ENCODE results near the gene CLSTN1.
A peak's percentile ranks its signal among the peaks of the same experiment; 100 is the strongest.

Gene CLSTN1

GRCh38 chr1:9730096-9730901 is 93.5 kb downstream of the CLSTN1 start:
- no peak for DNase-seq (ENCODE audit: low spot score)

GRCh38 chr1:9729523-9729922 is 94.2 kb downstream of the CLSTN1 start:
- DNase-seq (ENCODE audit: low spot score): no peak

- DNase-seq (ENCODE audit: low spot score): no peak
Measured at GRCh38 chr1:9728451-9729295, 95.1 kb downstream of the CLSTN1 start.

DNA sequence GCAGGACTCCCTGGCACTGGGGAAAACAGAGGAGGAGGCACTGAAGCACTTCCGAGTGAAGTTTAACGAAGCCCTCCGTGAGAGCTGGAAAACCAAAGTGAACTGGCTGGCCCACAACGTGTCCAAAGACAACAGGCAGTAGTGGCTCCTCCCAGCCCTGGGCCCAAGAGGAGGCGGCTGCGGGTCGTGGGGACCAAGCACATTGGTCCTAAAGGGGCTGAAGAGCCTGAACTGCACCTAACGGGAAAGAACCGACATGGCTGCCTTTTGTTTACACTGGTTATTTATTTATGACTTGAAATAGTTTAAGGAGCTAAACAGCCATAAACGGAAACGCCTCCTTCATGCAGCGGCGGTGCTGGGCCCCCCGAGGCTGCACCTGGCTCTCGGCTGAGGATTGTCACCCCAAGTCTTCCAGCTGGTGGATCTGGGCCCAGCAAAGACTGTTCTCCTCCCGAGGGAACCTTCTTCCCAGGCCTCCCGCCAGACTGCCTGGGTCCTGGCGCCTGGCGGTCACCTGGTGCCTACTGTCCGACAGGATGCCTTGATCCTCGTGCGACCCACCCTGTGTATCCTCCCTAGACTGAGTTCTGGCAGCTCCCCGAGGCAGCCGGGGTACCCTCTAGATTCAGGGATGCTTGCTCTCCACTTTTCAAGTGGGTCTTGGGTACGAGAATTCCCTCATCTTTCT is 96.7 kb downstream of the CLSTN1 start:
- no peak for DNase-seq (ENCODE audit: low spot score)

- DNase-seq (ENCODE audit: low spot score): no peak
Measured at GRCh38 chr1:9726406-9726805, 97.4 kb downstream of the CLSTN1 start.

GRCh38 chr1:9724706-9725476 is 98.9 kb downstream of the CLSTN1 start:
- DNase-seq (ENCODE audit: low spot score): peak; percentile 87

GRCh38 chr1:9723926-9724325 is 99.8 kb downstream of the CLSTN1 start:
- no peak for DNase-seq (ENCODE audit: low spot score)

GRCh38 chr1:9723068-9723805 is 100.5 kb downstream of the CLSTN1 start:
- peak; percentile 48 for DNase-seq (ENCODE audit: low spot score)

DNA sequence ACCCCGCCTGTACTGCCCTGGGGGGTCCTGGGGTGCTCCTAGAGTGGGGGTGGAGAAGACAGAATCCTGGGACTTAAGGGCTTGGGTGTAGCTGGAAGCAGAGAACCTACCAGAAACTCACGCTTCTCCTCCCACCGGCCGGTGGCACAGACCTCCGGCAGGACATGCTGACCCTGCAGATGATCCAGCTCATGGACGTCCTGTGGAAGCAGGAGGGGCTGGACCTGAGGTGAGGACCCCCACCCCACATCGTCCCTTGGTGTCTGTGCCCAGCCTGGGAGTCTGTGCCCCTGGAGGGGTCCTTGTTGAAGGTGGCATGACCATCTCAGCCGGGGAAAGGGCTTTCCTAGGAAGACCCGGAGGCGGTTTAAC is 101.4 kb downstream of the CLSTN1 start:
- DNase-seq (ENCODE audit: low spot score): no peak

DNA sequence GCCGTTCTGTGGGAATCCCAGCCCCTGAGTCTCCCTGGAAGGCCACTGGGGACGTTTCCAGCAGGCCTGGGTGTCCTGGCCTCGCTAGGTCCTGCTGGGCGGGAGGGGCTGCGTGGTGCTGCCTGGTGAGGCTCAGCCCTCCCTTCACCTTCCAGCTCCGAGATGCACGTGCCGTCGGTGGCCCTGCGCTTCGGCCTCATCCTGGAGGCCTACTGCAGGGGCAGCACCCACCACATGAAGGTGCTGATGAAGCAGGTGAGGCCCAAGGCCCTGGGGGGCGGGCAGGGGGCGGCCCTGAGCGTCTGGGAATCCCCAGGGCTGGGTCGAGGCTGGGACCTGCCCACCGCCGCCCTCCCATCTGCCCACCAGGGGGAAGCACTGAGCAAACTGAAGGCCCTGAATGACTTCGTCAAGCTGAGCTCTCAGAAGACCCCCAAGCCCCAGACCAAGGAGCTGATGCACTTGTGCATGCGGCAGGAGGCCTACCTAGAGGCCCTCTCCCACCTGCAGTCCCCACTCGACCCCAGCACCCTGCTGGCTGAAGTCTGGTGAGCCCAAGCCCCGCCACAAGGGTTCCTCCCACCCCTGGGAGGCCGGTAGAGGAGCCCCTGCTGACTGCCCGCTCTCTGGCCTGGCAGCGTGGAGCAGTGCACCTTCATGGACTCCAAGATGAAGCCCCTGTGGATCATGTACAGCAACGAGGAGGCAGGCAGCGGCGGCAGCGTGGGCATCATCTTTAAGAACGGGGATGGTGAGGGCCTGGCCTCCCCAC is 102.0 kb downstream of the CLSTN1 start:
- peak; percentile 90 for DNase-seq (ENCODE audit: low spot score)

DNA sequence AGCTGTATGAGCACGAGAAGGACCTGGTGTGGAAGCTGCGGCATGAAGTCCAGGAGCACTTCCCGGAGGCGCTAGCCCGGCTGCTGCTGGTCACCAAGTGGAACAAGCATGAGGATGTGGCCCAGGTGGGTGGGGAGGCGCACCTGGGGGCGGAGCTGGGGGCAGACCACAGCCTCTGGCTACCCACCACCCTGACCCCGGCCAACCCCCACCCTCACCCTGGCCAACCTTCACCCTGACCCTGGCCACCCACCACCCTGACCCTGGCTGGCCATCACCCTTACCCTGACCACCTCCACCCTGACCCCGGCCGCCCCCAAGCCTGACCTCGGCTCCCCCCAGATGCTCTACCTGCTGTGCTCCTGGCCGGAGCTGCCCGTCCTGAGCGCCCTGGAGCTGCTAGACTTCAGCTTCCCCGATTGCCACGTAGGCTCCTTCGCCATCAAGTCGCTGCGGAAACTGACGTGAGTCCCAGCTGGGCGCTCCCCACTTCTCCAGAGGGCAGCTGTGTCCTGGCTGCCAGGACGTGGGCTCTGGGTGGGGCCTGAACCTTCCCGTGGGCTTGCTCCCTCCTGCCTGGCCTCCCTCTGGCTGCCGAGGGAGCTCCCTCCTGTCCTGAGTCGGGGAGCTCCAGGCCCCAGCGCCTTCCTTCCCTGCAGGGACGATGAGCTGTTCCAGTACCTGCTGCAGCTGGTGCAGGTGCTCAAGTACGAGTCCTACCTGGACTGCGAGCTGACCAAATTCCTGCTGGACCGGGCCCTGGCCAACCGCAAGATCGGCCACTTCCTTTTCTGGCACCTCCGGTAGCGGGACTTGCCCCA is 102.8 kb downstream of the CLSTN1 start:
- no peak for DNase-seq (ENCODE audit: low spot score)

DNA sequence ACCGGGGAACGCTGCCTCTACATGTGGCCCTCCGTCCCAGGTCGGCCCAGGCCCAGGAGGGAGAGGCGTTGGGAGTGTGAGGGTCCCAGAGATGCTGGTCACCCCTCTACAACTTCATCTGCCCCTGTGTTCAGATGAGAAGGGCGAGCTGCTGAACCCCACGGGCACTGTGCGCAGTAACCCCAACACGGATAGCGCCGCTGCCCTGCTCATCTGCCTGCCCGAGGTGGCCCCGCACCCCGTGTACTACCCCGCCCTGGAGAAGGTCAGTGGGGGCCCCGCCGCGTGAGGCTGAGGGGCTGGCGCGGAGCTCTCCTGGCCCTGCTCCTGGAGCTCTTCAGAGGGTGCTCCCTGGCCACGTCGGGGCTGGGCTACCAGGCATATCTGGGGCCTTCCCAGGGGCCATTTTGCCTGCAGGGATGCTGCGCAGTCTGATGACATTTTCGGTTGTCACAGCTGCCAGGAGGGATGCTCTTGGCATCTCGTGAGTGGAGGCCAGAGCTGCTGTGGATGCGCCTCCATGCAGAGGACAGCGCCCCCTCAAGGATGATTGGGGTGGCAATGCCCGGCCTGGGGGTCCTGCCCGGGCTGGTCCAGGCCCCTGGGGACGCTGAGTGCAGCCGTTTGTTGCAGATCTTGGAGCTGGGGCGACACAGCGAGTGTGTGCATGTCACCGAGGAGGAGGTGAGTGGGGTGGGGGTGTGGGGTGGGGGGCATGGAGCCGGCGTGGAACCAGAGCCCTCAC is 103.6 kb downstream of the CLSTN1 start:
- no peak for DNase-seq (ENCODE audit: low spot score)

- DNase-seq (ENCODE audit: low spot score): no peak
Measured at GRCh38 chr1:9718006-9718680, 105.6 kb downstream of the CLSTN1 start.

DNA sequence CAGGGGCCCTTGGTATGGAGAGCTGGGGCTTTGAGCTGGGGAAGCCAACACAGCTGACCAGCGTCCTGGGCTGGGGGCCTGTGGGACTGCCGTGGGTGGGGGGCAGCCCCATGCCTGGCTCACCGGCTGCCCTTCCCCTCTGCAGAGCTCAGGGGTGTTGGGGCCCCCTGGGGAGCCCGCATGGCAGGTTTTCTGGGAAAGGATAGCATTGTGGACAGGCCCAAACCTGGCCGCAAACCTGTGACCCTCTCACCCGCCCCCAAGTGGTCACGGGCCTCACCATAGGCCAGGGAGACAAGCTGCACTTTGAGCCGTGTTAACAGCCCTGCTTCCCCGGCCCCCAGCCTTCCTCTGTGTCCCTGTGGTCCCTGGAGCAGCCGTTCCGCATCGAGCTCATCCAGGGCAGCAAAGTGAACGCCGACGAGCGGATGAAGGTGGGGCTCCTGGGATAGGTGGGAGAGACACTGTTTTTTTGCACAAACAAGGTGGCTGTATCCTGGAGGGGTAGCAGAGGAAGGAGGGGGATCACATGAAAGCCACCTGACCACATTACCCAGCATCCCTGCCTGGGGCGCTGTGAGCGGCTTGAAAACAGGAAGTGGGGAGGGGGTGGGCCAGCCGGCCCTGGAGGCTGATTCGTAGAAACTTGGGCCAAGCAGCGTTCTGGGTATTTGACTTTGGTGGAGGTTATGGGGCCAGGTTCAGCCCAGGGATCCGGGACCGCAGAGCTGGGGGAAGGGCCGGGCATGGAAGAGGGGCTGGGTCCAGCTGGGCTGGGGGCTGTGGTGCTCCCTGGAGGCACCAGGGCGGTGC is 106.4 kb downstream of the CLSTN1 start:
- peak; percentile 96 for DNase-seq (ENCODE audit: low spot score)

GRCh38 chr1:9716404-9717192 is 107.2 kb downstream of the CLSTN1 start:
- DNase-seq (ENCODE audit: low spot score): no peak

DNA sequence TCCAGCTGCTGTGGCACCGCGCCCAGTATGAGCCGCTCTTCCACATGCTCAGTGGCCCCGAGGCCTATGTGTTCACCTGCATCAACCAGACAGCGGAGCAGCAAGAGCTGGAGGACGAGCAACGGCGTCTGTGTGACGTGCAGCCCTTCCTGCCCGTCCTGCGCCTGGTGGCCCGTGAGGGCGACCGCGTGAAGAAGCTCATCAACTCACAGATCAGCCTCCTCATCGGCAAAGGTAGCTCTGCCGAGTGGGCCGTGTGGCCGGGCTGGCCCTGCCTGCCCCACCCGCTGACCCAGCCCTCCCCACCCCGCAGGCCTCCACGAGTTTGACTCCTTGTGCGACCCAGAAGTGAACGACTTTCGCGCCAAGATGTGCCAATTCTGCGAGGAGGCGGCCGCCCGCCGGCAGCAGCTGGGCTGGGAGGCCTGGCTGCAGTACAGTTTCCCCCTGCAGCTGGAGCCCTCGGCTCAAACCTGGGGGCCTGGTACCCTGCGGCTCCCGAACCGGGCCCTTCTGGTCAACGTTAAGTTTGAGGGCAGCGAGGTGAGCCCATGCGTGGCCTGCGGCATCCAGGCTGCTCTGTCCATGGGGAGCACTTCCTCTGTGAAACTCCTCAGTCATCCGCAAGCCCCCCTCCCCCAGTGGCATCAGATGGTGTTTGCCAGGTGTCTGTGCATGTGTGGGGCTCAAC is 108.1 kb downstream of the CLSTN1 start:
- DNase-seq (ENCODE audit: low spot score): no peak

Measured in NAMALWA (cell line).